ENCODE measurements around the gene AOPEP. TPM values are rescaled to one million over a fixed set of nuclear protein-coding genes. Genes with fewer than 3 reads are reported as not detected.

Gene AOPEP
- total and polyA plus RNA-seq, 2 donors (not counting 3 experiments of a cell fraction or from before 2014, with no cell fraction given) = 20.2 to 41.6 TPM

DNA sequence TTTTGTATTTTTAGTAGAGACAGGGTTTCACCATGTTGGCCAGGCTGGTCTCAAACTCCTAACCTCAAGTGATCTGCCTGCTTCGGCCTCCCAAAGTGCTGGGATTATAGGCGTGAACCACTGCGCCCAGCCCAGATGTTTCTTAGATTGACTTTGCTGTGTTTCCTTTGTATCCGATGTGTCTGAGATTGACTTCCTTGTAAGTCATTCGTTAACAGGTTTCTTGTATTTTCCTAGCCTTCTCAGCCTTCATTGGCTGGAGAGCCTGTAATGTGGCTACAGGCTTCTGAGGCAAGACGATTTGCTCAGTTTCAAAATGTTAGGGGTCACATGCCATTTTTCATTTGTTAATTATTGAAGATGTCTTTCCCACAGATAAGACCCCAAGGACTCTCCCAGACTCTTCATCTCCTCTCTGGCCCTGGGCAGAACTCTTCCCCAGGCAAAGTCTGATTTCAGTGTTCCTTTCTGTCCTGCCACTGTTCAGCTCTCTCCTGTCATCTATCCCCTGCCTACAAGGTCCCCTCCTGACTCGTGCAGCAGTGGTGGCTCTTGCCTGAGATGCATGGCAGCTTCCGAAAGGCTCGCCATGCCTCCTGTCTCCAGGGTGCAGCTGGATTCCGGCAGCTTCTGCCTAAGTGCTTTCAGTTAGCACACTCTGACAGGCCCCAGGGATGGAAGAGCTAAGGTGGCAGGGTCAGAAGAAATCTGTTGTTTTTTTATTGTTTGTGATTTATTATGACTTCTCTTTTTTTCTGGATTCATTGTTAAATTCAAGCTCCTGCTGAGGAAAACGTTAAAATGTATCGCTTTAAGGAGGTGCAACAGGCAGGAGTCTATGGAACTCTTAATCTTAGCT lies 206.4 kb downstream of the AOPEP start:
- no peaks in the 10 kb centered on the region for H3K27me3 ChIP-seq (ENCODE audit: control insufficient read depth in 2 of 2, insufficient read depth in 2 of 2, low read length in 2 of 2)
- POLR2A ChIA-PET = interaction anchor here (0.7 kb wide), 1 partner anchor 103 kb away, joined by 6 read pairs; no protein-coding TSS in a partner anchor
- CTCF ChIA-PET = interaction anchor here (1.2 to 1.6 kb wide), 3 partner anchors 10 to 19 kb away, joined by 3 to 4 read pairs (median 3); no protein-coding TSS in a partner anchor
- BruUV-seq (replicated peaks) = no TSS peak
- DNase-seq (ENCODE audit: low read depth, low spot score) (no peak), FAIRE-seq (no peak)
- dilution Hi-C loops (cut with MboI; ENCODE audit: extremely low pct_ligation_motif_present, low sequenced_read_pairs) = no loop called here
- H3K79me2 ChIP-seq (ENCODE audit: control insufficient read depth, insufficient read depth, low read length) = no peaks in the 10 kb centered on the region
- H3K9ac ChIP-seq (replicated peaks; ENCODE audit: extremely low read depth, insufficient read depth, low read length) = no peak overlapping the region
- intact Hi-C loops (cut with micrococcal nuclease) = no loop called here
- no peak overlapping the region for H2AFZ ChIP-seq (ENCODE audit: low read depth, low read length)
- H3K4me3 ChIP-seq (replicated peaks in 1 of 3; ENCODE audit: insufficient read depth in 1 of 3, low read depth in 1 of 3, low read length in 3 of 3) = no peak overlapping the region
- H3K9me3 ChIP-seq (replicated peaks; ENCODE audit: control insufficient read depth, insufficient read depth, low read length) = no peaks in the 10 kb centered on the region
- H4K20me1 ChIP-seq (replicated peaks; ENCODE audit: control insufficient read depth, extremely low read depth, insufficient read depth, low read length) = no peaks in the 10 kb centered on the region
- H3K4me2 ChIP-seq (ENCODE audit: insufficient read depth, low read length) = no peak overlapping the region
- TF ChIP-seq POLR2A (IDR thresholded peaks at IDR 0.05; ENCODE audit: low read depth, low read length) (no peak), FOS (IDR thresholded peaks at IDR 0.05; ENCODE audit: borderline replicate concordance, insufficient read depth, low read length) (no peak), EZH2 (IDR thresholded peaks at IDR 0.05; ENCODE audit: borderline replicate concordance, low read depth, low read length, severe bottlenecking) (no peak), GATA2 (IDR thresholded peaks at IDR 0.05; ENCODE audit: insufficient read depth, insufficient read length, low read depth, low read length) (no peak), JUN (IDR thresholded peaks at IDR 0.05; ENCODE audit: borderline replicate concordance, insufficient read depth, insufficient read length, low read depth) (no peak), MYC (IDR thresholded peaks at IDR 0.05; ENCODE audit: low read depth, low read length) (no peak), POLR2AphosphoS5 (IDR thresholded peaks at IDR 0.05; ENCODE audit: insufficient read depth, low read depth, low read length) (no peak)
- TF ChIP-seq, protein P1, sequence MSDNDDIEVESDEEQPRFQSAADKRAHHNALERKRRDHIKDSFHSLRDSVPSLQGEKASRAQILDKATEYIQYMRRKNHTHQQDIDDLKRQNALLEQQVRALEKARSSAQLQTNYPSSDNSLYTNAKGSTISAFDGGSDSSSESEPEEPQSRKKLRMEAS (IDR thresholded peaks at IDR 0.05; ENCODE audit: insufficient read depth, insufficient read length) = no peak
- TF ChIP-seq, protein P2, sequence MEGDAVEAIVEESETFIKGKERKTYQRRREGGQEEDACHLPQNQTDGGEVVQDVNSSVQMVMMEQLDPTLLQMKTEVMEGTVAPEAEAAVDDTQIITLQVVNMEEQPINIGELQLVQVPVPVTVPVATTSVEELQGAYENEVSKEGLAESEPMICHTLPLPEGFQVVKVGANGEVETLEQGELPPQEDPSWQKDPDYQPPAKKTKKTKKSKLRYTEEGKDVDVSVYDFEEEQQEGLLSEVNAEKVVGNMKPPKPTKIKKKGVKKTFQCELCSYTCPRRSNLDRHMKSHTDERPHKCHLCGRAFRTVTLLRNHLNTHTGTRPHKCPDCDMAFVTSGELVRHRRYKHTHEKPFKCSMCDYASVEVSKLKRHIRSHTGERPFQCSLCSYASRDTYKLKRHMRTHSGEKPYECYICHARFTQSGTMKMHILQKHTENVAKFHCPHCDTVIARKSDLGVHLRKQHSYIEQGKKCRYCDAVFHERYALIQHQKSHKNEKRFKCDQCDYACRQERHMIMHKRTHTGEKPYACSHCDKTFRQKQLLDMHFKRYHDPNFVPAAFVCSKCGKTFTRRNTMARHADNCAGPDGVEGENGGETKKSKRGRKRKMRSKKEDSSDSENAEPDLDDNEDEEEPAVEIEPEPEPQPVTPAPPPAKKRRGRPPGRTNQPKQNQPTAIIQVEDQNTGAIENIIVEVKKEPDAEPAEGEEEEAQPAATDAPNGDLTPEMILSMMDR (IDR thresholded peaks at IDR 0.05; ENCODE audit: extremely low read depth in 1 of 2, insufficient read depth in 1 of 2, low read depth in 1 of 2, low read length in 2 of 2) = no peak
- H3K27ac ChIP-seq (ENCODE audit: insufficient read depth, low read depth, low read length) = no peak overlapping the region
- peaks cover 27% of the 10 kb centered on the region for H3K4me1 ChIP-seq (ENCODE audit: control insufficient read depth, extremely low read depth, insufficient read depth, low read length)
- no peaks in the 10 kb centered on the region for H3K36me3 ChIP-seq (ENCODE audit: control insufficient read depth in 2 of 2, extremely low read depth in 1 of 2, insufficient read depth in 2 of 2, low read length in 2 of 2)
- H3K9me1 ChIP-seq (replicated peaks; ENCODE audit: control insufficient read depth, extremely low read depth, insufficient read depth, low read length) = no peaks in the 10 kb centered on the region

Data from endothelial cell of umbilical vein (primary cell).